HepG2 (cell line): ENCODE measurements around the gene TUBB. TPM values are rescaled to one million over a fixed set of nuclear protein-coding genes. Genes with fewer than 3 reads are reported as not detected.

Source experiments
- AGO1 ChIP-seq: fragments of 200-400 bp; formaldehyde crosslinking; IDR thresholded peaks from 2 replicates; pipeline ENCODE4 v1.6.1; 2017; ENCODE audit warnings: mild to moderate bottlenecking, low read depth, low read length, moderate library complexity; ENCODE audit not compliant: poor library complexity, severe bottlenecking
- ELK4 ChIP-seq: sonication (generic); formaldehyde crosslinking; IDR thresholded peaks from 2 replicates; pipeline ENCODE4 v1.9.0; 2021; ENCODE audit warnings: missing genetic modification reagents, borderline replicate concordance
- MAX ChIP-seq: IDR thresholded peaks from 2 replicates; pipeline ENCODE4 v1.6.1; 2012; ENCODE audit warnings: inconsistent platforms
- MIXL1 ChIP-seq: IDR thresholded peaks from 2 replicates; pipeline ENCODE4 v1.6.1; 2016
- TOE1 ChIP-seq: sonication (generic); formaldehyde crosslinking; IDR thresholded peaks from 2 replicates; pipeline ENCODE4 v1.4.0; 2020; ENCODE audit warnings: mild to moderate bottlenecking, missing genetic modification reagents
- ZNF274 ChIP-seq: sonication (generic); formaldehyde crosslinking; IDR thresholded peaks from 2 replicates; pipeline ENCODE4 v1.5.1; 2020; ENCODE audit warnings: mild to moderate bottlenecking, missing genetic modification reagents
- ZNF512B ChIP-seq: sonication (generic); formaldehyde crosslinking; IDR thresholded peaks from 2 replicates; pipeline ENCODE4 v1.5.1; 2020; ENCODE audit warnings: missing genetic modification reagents, mild to moderate bottlenecking, borderline replicate concordance
- ZNF770 ChIP-seq: sonication (generic); formaldehyde crosslinking; IDR thresholded peaks from 2 replicates; pipeline ENCODE4 v1.5.0; 2020; ENCODE audit warnings: mild to moderate bottlenecking, missing genetic modification reagents
- ZXDC ChIP-seq: sonication (generic); formaldehyde crosslinking; IDR thresholded peaks from 2 replicates; pipeline ENCODE4 v1.5.0; 2020; ENCODE audit warnings: mild to moderate bottlenecking, missing genetic modification reagents
- polyA plus RNA-seq, 8 experiments: library from polyadenylated mRNA; depleted of rRNA in 3 of 8; stranded (reverse) in 7 of 8; unstranded in 1 of 8; fragments of >200 nt; fragmentation: Illumina TruSeq in 4 of 8; extraction: Trizol in 4 of 8; gene quantifications; 2 replicates each; pipeline versions ENCODE4 v1.2.1 to v1.2.3, GENCODE V29; 2011 to 2016; ENCODE audit warnings: low read depth in 4 of 8, missing spikeins in 1 of 8, mixed read lengths in 1 of 8; ENCODE audit not compliant: insufficient read depth in 1 of 8
- total RNA-seq, 5 experiments: library from RNA; depleted of rRNA; stranded (reverse); fragments of >200 nt; fragmentation: Illumina TruSeq; extraction: Trizol; gene quantifications; 2 replicates each; pipeline ENCODE4 v1.2.3, GENCODE V29; 2016; ENCODE audit warnings: low read depth in 1 of 5

Gene TUBB
- total and polyA plus RNA-seq, 2 of the 13 experiments (the other 11 are each of a cell fraction or from before 2014, with no cell fraction given): 911 to 1,163 TPM

GRCh38 chr6:30763618-30764489 lies 43.7 kb downstream of the TUBB start (continued):
- TF ChIP-seq ZNF770 (CRISPR knock-in tag): peak; percentile 68
- no peak for TF ChIP-seq ZNF512B (CRISPR knock-in tag)
- TF ChIP-seq AGO1: no peak
- TF ChIP-seq MAX: peak; percentile 55
- TF ChIP-seq TOE1: no peak; the same call in none of the 2 replicates
- no peak for TF ChIP-seq ZXDC (CRISPR knock-in tag)
- TF ChIP-seq MIXL1 (CRISPR knock-in tag): peak; percentile 92
- peak; percentile 90 for TF ChIP-seq ZNF274 (CRISPR knock-in tag)
- no peak for TF ChIP-seq ELK4 (CRISPR knock-in tag)
